Measurements from ENCODE around the gene CFAP157.

CFAP157 gene

GRCh38 chr9:127693697-127694096 lies 13.1 kb upstream of the CFAP157 start:
- DNase-seq, result no peak

DNA sequence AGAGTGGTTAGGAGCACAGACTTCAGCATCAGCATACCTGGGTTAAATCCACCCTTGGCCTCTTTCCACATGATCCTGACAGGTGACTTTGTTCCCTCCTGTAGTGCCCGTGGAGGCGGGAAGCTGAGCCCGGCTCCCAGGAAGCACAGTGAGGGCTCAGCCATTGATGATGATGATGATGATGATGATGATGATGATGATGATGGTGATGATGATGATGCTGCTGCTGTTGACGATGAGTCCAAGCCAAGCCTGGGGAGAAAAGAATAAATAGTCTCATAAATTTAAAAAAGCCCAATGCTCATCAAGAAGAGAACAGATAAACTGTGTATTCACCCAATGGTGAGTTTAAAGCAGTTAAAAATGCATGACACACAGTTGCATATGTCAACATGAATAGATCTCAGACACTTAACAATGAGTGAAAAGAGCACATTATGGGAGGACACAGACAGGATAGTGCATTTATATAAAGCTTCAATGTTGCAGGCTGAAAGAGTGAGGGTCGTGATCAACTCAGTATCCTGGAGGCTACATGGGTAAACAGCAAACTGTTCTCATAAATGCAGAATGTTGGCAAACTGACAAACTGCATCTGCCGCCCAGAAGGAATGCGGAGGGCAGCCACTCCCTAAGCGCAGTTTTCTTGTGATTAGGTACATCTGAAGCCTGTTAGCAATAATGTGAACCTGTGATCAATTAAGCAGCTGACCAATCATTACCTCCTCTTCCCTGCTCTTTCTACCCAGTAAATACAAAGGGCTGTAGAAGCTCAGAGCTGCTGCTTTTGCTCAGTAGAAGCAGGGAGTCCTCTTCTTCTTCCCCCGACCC lies 11.7 kb upstream of the CFAP157 start:
- DNase-seq, result no peak

DNA sequence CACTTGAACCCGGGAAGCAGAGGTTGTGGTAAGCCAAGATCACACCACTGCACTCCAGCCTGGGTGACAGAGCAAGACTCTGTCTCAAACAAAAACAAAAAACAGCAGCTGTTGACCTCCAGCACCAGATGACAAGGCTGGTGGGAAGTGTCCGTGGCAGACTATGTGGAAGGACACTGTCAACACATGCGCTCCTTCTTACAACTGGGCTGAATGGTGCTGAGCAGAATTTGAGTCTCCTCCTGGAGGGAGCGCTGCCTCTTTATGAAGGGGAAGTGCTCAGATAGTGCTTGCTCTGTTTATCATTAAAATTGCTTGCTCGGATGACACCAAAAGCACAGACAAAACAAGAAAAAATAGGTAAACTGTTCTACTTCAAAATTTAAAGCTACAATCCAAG lies 9.2 kb upstream of the CFAP157 start:
- no peak for DNase-seq

DNA sequence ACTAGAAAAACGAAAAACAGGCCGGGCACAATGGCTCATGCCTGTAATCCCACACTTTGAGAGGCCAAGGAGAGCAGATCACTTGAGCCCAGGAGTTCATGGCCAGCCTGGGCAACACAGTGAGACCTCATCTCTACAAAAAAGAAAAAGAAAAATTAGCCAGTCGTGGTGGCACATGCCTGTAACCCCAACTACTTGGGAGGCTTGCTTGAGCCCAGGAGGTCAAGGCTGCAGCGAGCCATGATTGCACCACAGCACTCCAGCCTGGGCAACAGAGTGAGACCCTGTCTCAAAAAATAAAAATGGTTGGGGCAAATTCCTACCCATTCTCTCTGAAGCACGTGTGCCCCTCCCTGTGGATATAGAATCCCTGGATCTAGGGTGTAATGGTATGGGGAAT lies 8.4 kb upstream of the CFAP157 start:
- DNase-seq, result no peak

GRCh38 chr9:127698985-127699670 lies 7.7 kb upstream of the CFAP157 start:
- DNase-seq, result peak; percentile 66 to 88 (median 76)

GRCh38 chr9:127700140-127700539 lies 6.6 kb upstream of the CFAP157 start:
- DNase-seq, result no peak

DNA sequence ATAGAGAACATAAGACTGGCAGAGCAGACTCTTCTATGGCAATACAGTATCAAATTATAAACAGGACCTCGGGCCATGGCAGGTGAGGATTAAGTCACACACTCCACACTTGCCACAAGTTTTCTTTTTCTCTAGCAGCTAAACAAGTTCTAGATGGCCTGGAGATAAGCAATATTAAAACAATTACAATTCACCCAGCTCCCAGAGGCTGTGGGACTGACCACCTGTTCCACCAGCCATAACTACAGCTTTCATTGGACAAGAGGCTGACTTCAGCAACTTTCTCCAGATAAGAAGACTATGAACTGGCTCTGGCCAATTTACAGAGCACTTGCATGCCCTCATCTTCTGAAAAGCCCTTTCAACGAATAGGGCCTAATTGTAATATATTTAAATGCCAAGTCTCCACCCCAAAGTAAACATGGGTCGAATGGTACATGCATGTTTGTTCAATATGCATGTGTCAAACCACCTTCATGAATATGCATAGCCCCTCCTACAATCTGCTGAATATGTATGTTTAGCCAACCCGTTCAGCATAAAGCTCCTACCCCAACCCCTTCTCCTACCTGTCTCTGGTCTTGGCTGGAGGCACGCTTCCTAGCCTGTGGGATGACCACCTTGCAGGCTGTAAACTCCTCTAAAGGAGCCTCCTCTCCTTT lies 6.1 kb upstream of the CFAP157 start:
- no peak for DNase-seq

DNA sequence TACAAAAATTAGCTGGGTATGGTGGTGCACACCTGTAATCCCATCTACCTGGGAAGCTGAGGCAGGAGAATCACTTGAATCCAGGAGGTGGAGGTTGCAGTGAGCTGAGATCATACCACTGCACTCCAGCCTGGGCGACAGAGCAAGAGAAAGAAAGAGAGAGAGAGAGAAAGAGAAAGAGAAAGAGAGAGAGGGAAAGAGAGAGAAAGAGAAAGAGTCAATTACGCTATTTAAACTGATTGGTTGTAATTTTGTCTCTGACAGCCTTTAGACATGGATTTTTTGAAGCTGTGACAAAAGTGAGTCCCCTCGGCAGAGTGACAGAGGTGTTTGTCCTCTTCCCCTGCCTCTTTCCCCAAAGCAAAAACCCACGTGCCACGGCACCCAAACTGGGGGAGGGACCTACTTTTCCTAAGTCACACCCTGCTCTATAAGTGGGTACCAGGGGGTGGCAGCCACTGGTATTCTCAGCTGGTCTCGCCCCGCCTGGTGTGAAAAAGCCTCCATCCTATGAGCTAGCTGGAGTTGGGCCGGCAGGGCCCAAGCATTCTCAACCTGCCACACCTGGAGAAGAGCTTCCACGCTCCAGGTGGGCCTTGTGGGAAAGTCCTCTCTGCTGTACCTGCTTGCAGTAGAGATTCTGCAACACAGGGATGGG lies 3.4 kb upstream of the CFAP157 start:
- DNase-seq, result no peak

GRCh38 chr9:127705577-127706379 lies 1.0 kb upstream of the CFAP157 start:
- DNase-seq, result no peak

GRCh38 chr9:127707766-127708165 lies 978 bp downstream of the CFAP157 start:
- peak in 3 of 5 donors; percentile 30 to 38 (median 31) for DNase-seq

GRCh38 chr9:127708952-127709587 lies 2.3 kb downstream of the CFAP157 start:
- no peak for DNase-seq

GRCh38 chr9:127710204-127710783 lies 3.5 kb downstream of the CFAP157 start:
- DNase-seq, result no peak

DNA sequence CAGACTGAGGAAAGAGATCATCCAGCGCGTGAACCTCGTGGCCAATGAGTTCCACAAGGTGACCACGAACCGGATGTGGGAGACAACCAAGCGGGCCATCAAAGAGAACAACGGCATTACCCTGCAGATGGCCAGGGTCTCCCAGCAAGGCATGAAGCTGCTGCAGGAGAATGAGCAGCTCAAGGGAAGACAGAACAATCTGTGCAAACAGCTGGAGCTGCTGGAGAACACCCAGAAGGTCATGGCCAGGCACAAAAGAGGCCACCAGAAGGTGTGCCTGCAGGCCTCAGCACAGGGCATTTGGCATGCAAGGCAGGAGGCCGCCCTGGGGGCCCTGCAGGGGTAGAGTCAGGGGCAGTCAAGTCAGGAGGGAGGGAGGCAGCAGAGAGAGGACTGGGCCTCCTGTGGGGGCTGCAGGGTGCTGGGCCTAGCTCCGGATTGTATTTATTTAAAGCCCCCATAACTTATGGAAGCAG lies 4.5 kb downstream of the CFAP157 start:
- no peak for DNase-seq

GRCh38 chr9:127711831-127712274 lies 5.1 kb downstream of the CFAP157 start:
- DNase-seq, result no peak

GRCh38 chr9:127712371-127712770 lies 5.6 kb downstream of the CFAP157 start:
- no peak for DNase-seq

DNA sequence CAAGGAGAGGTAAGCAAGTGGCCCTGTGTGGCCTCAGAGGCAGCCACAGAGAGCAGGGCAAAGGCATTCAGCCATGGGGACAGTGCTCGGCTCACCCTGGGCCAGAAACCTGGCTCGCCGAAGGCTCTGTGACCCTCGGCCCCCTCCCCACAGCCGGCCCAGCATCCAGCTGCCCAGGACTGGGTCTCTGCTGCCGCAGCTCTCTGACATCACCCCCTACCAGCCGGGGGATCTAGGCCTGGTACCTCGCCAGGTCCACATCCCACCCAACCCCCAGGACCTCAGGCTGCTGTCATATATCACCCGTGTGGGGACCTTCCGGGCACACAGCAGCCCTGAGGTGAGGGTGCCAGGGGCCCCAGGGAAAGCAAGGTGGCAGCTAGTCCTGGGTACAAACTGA lies 6.1 kb downstream of the CFAP157 start:
- DNase-seq, result no peak

GRCh38 chr9:127714020-127714750 lies 7.4 kb downstream of the CFAP157 start:
- DNase-seq, result no peak

DNA sequence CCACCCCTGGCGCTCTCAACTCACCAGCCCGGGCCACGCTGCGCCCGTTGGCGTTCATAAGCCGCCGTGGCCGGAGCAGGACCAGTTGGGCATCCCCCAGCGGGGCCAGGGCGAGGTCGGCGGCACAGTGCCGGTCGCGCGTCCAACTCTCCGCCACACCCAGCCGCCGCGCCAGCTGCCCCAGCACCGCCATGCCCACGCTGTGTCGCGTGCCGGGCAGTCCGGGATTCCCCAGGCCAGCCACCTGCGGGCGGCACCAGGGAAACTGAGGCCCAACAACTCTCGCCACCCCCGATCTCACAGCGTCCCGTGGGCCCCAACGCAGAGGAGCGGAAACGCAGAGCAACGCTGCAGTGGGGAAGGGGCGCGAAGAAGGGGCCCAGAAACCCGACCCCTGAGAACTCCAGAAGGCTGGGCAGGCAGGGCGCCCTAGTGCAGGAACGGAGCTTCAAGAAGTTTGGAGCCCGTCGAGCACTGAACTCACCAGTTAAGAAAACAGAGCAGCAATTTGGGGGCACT lies 8.2 kb downstream of the CFAP157 start:
- no peak for DNase-seq

DNA sequence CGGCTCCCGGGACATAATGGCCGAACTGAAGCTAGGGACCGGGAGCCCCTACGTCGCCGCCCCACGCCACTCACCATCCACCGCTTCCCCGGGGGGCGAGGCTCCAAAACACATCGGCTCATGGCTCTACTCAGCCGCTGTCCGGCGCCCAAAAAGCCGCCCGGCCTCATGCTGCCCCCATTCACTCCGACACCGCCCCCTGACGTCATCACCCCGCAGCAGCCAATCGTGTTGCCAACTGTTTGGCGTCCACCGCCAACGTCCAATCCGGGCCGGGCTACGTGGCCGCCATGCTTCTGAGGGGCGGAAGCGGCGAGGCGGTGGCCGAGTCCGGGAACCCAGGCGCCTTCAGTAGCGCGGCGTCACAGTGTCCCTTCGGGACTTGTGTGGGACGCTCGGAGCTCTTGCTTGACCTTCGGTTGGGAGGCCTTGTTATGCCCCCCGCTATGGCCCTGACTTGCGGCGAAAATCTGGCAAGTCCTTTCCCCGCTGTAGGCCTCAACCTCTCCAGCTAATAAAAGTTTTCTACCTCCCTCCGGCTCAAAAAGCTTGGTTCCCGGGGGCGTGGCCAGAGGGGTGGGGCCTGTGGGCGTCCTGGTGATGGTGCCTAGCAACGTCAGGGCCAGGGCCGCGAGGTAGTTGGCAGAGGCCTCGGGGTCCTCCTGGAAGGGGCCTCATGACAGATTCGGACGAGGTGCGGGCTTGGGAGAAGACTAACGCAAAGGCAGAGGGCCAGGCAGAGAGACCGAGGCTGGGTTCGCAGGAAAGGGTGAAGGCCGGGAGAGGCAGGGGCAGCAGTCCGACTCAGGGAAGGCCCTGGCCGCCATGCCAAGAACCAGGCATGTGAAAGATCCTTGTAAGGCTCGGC lies 8.9 kb downstream of the CFAP157 start, which contains the start of the genes PTRH1 and TTC16:
TSS of gene PTRH1 (minus strand) at position 194 of the 868 bp plus-strand sequence. CDS start at position 170, 24 bp downstream.
TSS of gene TTC16 (plus strand) at position 610 of the 868 bp plus-strand sequence. CDS start at position 677, 67 bp downstream.
- DNase-seq, result peak; percentile 89 to 97 (median 96)

All from T-helper 1 cell (primary cell).